Panc1 (cell line): ENCODE data around the gene EYS. TPM values are rescaled to one million over a fixed set of nuclear protein-coding genes. Genes with fewer than 3 reads are reported as not detected.

Source experiments
- ATAC-seq: fragments of 200-7000 bp; cut with Tn5 transposase; 2 replicates; pipeline ENCODE4 v1.9.1; 2020; ENCODE audit warnings: mild to moderate bottlenecking, moderate library complexity
- BruUV-seq: library from RNA; stranded (reverse); fragments of 400-500 nt; replicated peaks from 2 replicates; lab custom pipeline; 2021; lab: Mats Ljungman, UMichigan
- CTCF ChIA-PET: fragments of 300-600 bp; sonication (Branson Sonifier 250); formaldehyde crosslinking; loops from one replicate; lab custom pipeline; 2022; ENCODE audit warnings: antibody characterized with exemption; lab: Charles Lee
- POLR2A ChIA-PET: fragments of 300-600 bp; sonication (Branson Sonifier 250); formaldehyde crosslinking; loops from one replicate; lab custom pipeline; 2022; ENCODE audit warnings: antibody characterized with exemption; lab: Charles Lee
- DNase-seq: peaks from one replicate; pipeline ENCODE4 v3.0.0-alpha.2; 2010; ENCODE audit warnings: low read depth, low spot score
- H3K27ac ChIP-seq: 2 replicates; pipeline ENCODE4 v1.5.1; 2011; ENCODE audit warnings: mild to moderate bottlenecking, low read length, inconsistent platforms
- H3K27me3 ChIP-seq: fragments of 200-500 bp; sonication (Bioruptor generic); 2 replicates; pipeline ENCODE4 v1.6.0; 2014; ENCODE audit warnings: low read length, inconsistent platforms; ENCODE audit not compliant: control insufficient read depth, insufficient read depth
- H3K36me3 ChIP-seq: fragments of 200-500 bp; sonication (Bioruptor generic); 2 replicates; pipeline ENCODE4 v1.5.1; 2014; ENCODE audit warnings: inconsistent platforms, mild to moderate bottlenecking, low read length, moderate library complexity; ENCODE audit not compliant: control insufficient read depth, insufficient read depth
- H3K4me1 ChIP-seq: 2 replicates; pipeline ENCODE4 v1.5.1; 2011; ENCODE audit warnings: inconsistent platforms, mild to moderate bottlenecking, low read length, moderate library complexity; ENCODE audit not compliant: control insufficient read depth, insufficient read depth
- H3K4me3 ChIP-seq, 2 experiments: 2 replicates each; pipeline ENCODE4 v1.5.1; 2011 to 2012; ENCODE audit warnings: low read depth in 2 of 2, low read length in 2 of 2, mild to moderate bottlenecking in 2 of 2, inconsistent platforms in 1 of 2, moderate library complexity in 1 of 2
- H3K9me3 ChIP-seq: fragments of 200-500 bp; sonication (Bioruptor generic); 2 replicates; pipeline ENCODE4 v1.5.1; 2014; ENCODE audit warnings: low read depth, mild to moderate bottlenecking, inconsistent platforms, low read length, moderate library complexity; ENCODE audit not compliant: control insufficient read depth, insufficient read depth
- POLR2AphosphoS5 ChIP-seq: IDR thresholded peaks from 2 replicates; pipeline ENCODE4 v1.6.1; 2012; ENCODE audit warnings: mild to moderate bottlenecking, low read depth, low read length, moderate library complexity
- SIN3A ChIP-seq: IDR thresholded peaks from 2 replicates; pipeline ENCODE4 v1.6.1; 2012; ENCODE audit warnings: low read depth, mild to moderate bottlenecking, low read length, moderate library complexity, borderline replicate concordance; ENCODE audit not compliant: insufficient read depth
- TCF7L2 ChIP-seq: IDR thresholded peaks from 2 replicates; pipeline ENCODE4 v1.6.1; 2011; ENCODE audit warnings: mild to moderate bottlenecking, low read depth, low read length, inconsistent platforms
- in situ Hi-C: cut with HindIII; loops from 2 replicates; pipeline ENCODE4 v1.10.0; 2016; ENCODE audit warnings: low sequenced_read_pairs, low pct_unique_long_range_greater_than_20kb
- intact Hi-C: fragments of 100-400 bp; cut with micrococcal nuclease; formaldehyde crosslinking; loops from one replicate; pipeline ENCODE4 v1.10.0; 2022; ENCODE audit not compliant: unreplicated experiment
- total RNA-seq: library from RNA; stranded (reverse); gene quantifications from one replicate; pipeline ENCODE4 v1.2.1, GENCODE V29; 2021; ENCODE audit not compliant: unreplicated experiment
- TF ChIP-seq, protein P1 (sequence below), 2 experiments: IDR thresholded peaks; 2 replicates each; pipeline ENCODE4 v1.6.1; 2011 to 2012; ENCODE audit warnings: low read depth in 2 of 2, control low read depth in 1 of 2, low read length in 1 of 2, mild to moderate bottlenecking in 1 of 2, moderate library complexity in 1 of 2; ENCODE audit not compliant: insufficient read depth in 1 of 2
- TF ChIP-seq, protein P2 (sequence below): fragments of 450-650 bp; IDR thresholded peaks from 2 replicates; pipeline ENCODE4 v1.5.1; 2017; ENCODE audit warnings: mild to moderate bottlenecking

Gene EYS
- total RNA-seq, 1 experiment from 2014 or later, result not detected

GRCh38 chr6:64259372-64259771, 1447.7 kb downstream of the EYS start:
- in situ Hi-C loops (no loop called here), intact Hi-C loops (no loop called here)
- H3K27ac ChIP-seq, result no peak overlapping the region
- H3K4me1 ChIP-seq, result no peaks in the 10 kb centered on the region
- ATAC-seq (no peak), DNase-seq (no peak)
- BruUV-seq, result no TSS peak
- no peaks in the 10 kb centered on the region for H3K9me3 ChIP-seq
- CTCF ChIA-PET, result no interaction called here
- POLR2A ChIA-PET, result no interaction called here
- H3K27me3 ChIP-seq, result no peaks in the 10 kb centered on the region
- TF ChIP-seq, protein P1, sequence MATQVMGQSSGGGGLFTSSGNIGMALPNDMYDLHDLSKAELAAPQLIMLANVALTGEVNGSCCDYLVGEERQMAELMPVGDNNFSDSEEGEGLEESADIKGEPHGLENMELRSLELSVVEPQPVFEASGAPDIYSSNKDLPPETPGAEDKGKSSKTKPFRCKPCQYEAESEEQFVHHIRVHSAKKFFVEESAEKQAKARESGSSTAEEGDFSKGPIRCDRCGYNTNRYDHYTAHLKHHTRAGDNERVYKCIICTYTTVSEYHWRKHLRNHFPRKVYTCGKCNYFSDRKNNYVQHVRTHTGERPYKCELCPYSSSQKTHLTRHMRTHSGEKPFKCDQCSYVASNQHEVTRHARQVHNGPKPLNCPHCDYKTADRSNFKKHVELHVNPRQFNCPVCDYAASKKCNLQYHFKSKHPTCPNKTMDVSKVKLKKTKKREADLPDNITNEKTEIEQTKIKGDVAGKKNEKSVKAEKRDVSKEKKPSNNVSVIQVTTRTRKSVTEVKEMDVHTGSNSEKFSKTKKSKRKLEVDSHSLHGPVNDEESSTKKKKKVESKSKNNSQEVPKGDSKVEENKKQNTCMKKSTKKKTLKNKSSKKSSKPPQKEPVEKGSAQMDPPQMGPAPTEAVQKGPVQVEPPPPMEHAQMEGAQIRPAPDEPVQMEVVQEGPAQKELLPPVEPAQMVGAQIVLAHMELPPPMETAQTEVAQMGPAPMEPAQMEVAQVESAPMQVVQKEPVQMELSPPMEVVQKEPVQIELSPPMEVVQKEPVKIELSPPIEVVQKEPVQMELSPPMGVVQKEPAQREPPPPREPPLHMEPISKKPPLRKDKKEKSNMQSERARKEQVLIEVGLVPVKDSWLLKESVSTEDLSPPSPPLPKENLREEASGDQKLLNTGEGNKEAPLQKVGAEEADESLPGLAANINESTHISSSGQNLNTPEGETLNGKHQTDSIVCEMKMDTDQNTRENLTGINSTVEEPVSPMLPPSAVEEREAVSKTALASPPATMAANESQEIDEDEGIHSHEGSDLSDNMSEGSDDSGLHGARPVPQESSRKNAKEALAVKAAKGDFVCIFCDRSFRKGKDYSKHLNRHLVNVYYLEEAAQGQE (IDR thresholded peaks at IDR 0.05; ENCODE audit: insufficient read depth in 1 of 2, low read depth in 2 of 2, low read length in 1 of 2), result no peak
- TF ChIP-seq POLR2AphosphoS5 (no peak), TCF7L2 (no peak), SIN3A (no peak)
- TF ChIP-seq, protein P2, sequence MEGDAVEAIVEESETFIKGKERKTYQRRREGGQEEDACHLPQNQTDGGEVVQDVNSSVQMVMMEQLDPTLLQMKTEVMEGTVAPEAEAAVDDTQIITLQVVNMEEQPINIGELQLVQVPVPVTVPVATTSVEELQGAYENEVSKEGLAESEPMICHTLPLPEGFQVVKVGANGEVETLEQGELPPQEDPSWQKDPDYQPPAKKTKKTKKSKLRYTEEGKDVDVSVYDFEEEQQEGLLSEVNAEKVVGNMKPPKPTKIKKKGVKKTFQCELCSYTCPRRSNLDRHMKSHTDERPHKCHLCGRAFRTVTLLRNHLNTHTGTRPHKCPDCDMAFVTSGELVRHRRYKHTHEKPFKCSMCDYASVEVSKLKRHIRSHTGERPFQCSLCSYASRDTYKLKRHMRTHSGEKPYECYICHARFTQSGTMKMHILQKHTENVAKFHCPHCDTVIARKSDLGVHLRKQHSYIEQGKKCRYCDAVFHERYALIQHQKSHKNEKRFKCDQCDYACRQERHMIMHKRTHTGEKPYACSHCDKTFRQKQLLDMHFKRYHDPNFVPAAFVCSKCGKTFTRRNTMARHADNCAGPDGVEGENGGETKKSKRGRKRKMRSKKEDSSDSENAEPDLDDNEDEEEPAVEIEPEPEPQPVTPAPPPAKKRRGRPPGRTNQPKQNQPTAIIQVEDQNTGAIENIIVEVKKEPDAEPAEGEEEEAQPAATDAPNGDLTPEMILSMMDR, result no peak
- no peak overlapping the region for H3K4me3 ChIP-seq
- H3K36me3 ChIP-seq, result no peaks in the 10 kb centered on the region

DNA sequence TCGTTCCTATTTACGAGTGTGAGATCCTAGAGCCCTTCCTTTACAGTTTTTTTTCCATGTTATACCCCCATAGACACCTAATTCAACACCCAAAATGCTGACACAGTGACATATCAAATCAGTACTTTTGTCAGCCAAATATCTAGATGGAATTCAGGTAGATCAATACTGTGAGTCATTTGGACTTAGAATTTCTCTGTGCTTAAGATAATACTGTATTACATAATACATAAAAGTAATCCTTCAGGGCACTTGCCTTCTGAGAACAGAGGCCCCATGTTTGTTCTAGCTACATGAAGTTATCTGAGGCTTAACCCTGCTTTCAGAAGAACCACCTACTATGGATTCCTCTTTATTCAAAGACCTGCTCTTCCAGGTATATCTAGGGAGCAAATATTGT, 1448.3 kb downstream of the EYS start:
- H3K9me3 ChIP-seq, result no peaks in the 10 kb centered on the region
- intact Hi-C loops (no loop called here), in situ Hi-C loops (no loop called here)
- H3K27ac ChIP-seq, result no peak overlapping the region
- no TSS peak for BruUV-seq
- H3K36me3 ChIP-seq, result no peaks in the 10 kb centered on the region
- POLR2A ChIA-PET, result no interaction called here
- no peak overlapping the region for H3K4me3 ChIP-seq
- no peaks in the 10 kb centered on the region for H3K4me1 ChIP-seq
- TF ChIP-seq POLR2AphosphoS5, result no peak
- TF ChIP-seq SIN3A, result no peak
- TF ChIP-seq, protein P2, result no peak
- TF ChIP-seq TCF7L2, result no peak
- TF ChIP-seq, protein P1 (IDR thresholded peaks at IDR 0.05; ENCODE audit: insufficient read depth in 1 of 2, low read depth in 2 of 2, low read length in 1 of 2), result no peak
- DNase-seq (no peak), ATAC-seq (no peak)
- CTCF ChIA-PET, result no interaction called here
- H3K27me3 ChIP-seq, result no peaks in the 10 kb centered on the region
